MCF 10A (cell line): ENCODE data around the gene MUS81. TPM values are rescaled to one million over a fixed set of nuclear protein-coding genes. Genes with fewer than 3 reads are reported as not detected.

Experiments used
- BruUV-seq: library from RNA; stranded (reverse); fragments of 400-500 nt; replicated peaks from 2 replicates; lab custom pipeline; 2021; lab: Mats Ljungman, UMichigan
- CTCF ChIA-PET: fragments of 300-600 bp; sonication (Branson Sonifier 250); formaldehyde crosslinking; extraction: SDS; loops from one replicate; lab custom pipeline; 2021; ENCODE audit warnings: antibody characterized with exemption, inconsistent platforms; lab: Yijun Ruan, JAX
- POLR2A ChIA-PET: fragments of 300-600, 350-650 bp; sonication (Branson Sonifier 250); formaldehyde crosslinking; extraction: SDS; loops from one replicate; lab custom pipeline; 2020; ENCODE audit warnings: antibody characterized with exemption, inconsistent platforms; lab: Yijun Ruan, JAX
- DNase-seq: peaks from one replicate; pipeline ENCODE4 v3.0.0-alpha.2; 2018; ENCODE audit not compliant: unreplicated experiment
- H3K27ac Mint-ChIP-seq: one replicate; pipeline ENCODE4 v1.8.0; 2022; ENCODE audit warnings: mild to moderate bottlenecking, low read depth, mixed read lengths; ENCODE audit not compliant: unreplicated experiment
- H3K27me3 Mint-ChIP-seq: one replicate; pipeline ENCODE4 v1.8.0; 2022; ENCODE audit warnings: mixed read lengths; ENCODE audit not compliant: insufficient read depth, unreplicated experiment
- H3K36me3 Mint-ChIP-seq: one replicate; pipeline ENCODE4 v1.8.0; 2022; ENCODE audit warnings: mild to moderate bottlenecking, moderate library complexity, mixed read lengths; ENCODE audit not compliant: insufficient read depth, unreplicated experiment
- H3K4me1 Mint-ChIP-seq: one replicate; pipeline ENCODE4 v1.8.0; 2022; ENCODE audit warnings: mixed read lengths; ENCODE audit not compliant: insufficient read depth, unreplicated experiment
- H3K4me3 Mint-ChIP-seq: one replicate; pipeline ENCODE4 v1.8.0; 2022; ENCODE audit warnings: mild to moderate bottlenecking, moderate library complexity, mixed read lengths; ENCODE audit not compliant: unreplicated experiment
- H3K9me3 Mint-ChIP-seq: one replicate; pipeline ENCODE4 v1.8.0; 2022; ENCODE audit warnings: mixed read lengths; ENCODE audit not compliant: unreplicated experiment
- CTCF ChIP-seq: fragments of 200-600 bp; IDR thresholded peaks from one replicate; pipeline ENCODE4 v1.8.0; 2022; ENCODE audit warnings: antibody characterized with exemption, mild to moderate bottlenecking; ENCODE audit not compliant: unreplicated experiment
- intact Hi-C: fragments of 100-400 bp; cut with micrococcal nuclease; formaldehyde crosslinking; loops from 2 replicates; pipeline ENCODE4 v1.14.1; 2022
- total RNA-seq: library from RNA; stranded (reverse); gene quantifications from 2 replicates; pipeline ENCODE4 v1.2.3, GENCODE V29; 2022

The MUS81 gene
- total RNA-seq, 1 experiment from 2014 or later, result 77.6 TPM

GRCh38 chr11:65857500-65857852 lies 2.8 kb upstream of the MUS81 start:
- Mint-ChIP-seq H3K4me1 (peaks cover 31% of the 10 kb centered on the region), H3K9me3 (no peaks in the 10 kb centered on the region), H3K27me3 (no peaks in the 10 kb centered on the region), H3K36me3 (peaks cover 56% of the 10 kb centered on the region), H3K4me3 (peak overlapping the region; percentile 83), H3K27ac (peak overlapping the region; percentile 94)
- POLR2A ChIA-PET, result interaction anchor here (0.6 to 6.2 kb wide), 26 partner anchors 9 to 1725 kb away, joined by 3 to 181 read pairs (median 5); partner anchors contain the start of genes AP5B1, BANF1, C11orf68 and CCDC85B
- intact Hi-C loops, result no loop called here
- no peak for DNase-seq
- BruUV-seq, result no TSS peak
- TF ChIP-seq CTCF, result no peak
- CTCF ChIA-PET, result interaction anchor here (0.7 to 0.9 kb wide), 2 partner anchors 46 to 246 kb away, joined by 3 read pairs; no protein-coding TSS in a partner anchor

- DNase-seq, result peak; percentile 97
- peak within 1 kb of the TSS; percentile 83 for H3K4me3 Mint-ChIP-seq
- intact Hi-C loops, result no loop called here
- CTCF ChIA-PET, result interaction anchor here (0.6 to 4.0 kb wide), 5 partner anchors 9 to 256 kb away, joined by 3 to 41 read pairs (median 4); no protein-coding TSS in a partner anchor
- no TSS peak for BruUV-seq
- H3K36me3 Mint-ChIP-seq, result peaks cover 55% of the 10 kb centered on the region
- POLR2A ChIA-PET, result interaction anchor here (0.6 to 6.2 kb wide), 38 partner anchors 9 to 679 kb away, joined by 3 to 181 read pairs (median 5); partner anchors contain the start of genes AP5B1, BANF1, C11orf68 and CCDC85B
- H3K27me3 Mint-ChIP-seq, result no peaks in the 10 kb centered on the region
- H3K4me1 Mint-ChIP-seq, result peaks cover 37% of the 10 kb centered on the region
- H3K9me3 Mint-ChIP-seq, result no peaks in the 10 kb centered on the region
- peak within 1 kb of the TSS; percentile 94 for H3K27ac Mint-ChIP-seq
- no peak for TF ChIP-seq CTCF
Observed at GRCh38 chr11:65857853-65858680, 2.2 kb upstream of the MUS81 start, which contains the start of gene CFL1. CFL1 (minus strand) TSS chr11:65858180; CDS start chr11:65858099, 81 bp downstream.

- ChIA-PET CTCF (interaction anchor here (0.6 to 4.0 kb wide), 7 partner anchors 9 to 255 kb away, joined by 3 to 64 read pairs (median 4); partner anchors contain the start of gene FIBP), POLR2A (interaction anchor here (0.6 to 6.2 kb wide), 35 partner anchors 8 to 680 kb away, joined by 3 to 181 read pairs (median 6); partner anchors contain the start of genes AP5B1, BANF1, C11orf68 and CCDC85B)
- peaks cover 34% of the 10 kb centered on the region for H3K4me1 Mint-ChIP-seq
- peak overlapping the region; percentile 93 for H3K27ac Mint-ChIP-seq
- peaks cover 53% of the 10 kb centered on the region for H3K36me3 Mint-ChIP-seq
- no peaks in the 10 kb centered on the region for H3K9me3 Mint-ChIP-seq
- BruUV-seq, result TSS peak; percentile 16
- no peaks in the 10 kb centered on the region for H3K27me3 Mint-ChIP-seq
- no peak for DNase-seq
- peak overlapping the region; percentile 83 for H3K4me3 Mint-ChIP-seq
- intact Hi-C loops, result no loop called here
- no peak for TF ChIP-seq CTCF
Observed at GRCh38 chr11:65858681-65859087, 1.5 kb upstream of the MUS81 start.
